CD4-positive, alpha-beta T cell (primary cell): ENCODE data around the gene DPEP2. TPM values are rescaled to one million over a fixed set of nuclear protein-coding genes. Genes with fewer than 3 reads are reported as not detected.
A peak's percentile ranks its signal among the peaks of the same experiment; 100 is the strongest.
"Not testable (repeated sequence)": the region's sequence is repeated elsewhere in the genome, so short reads cannot be mapped to it uniquely, and the experiment has no call there.

Source experiments
- ATAC-seq: fragments of 200-7000 bp; cut with Tn5 transposase; one replicate; pipeline ENCODE4 v1.10.0; 2022; ENCODE audit warnings: mild to moderate bottlenecking; ENCODE audit not compliant: poor library complexity
- CTCF ChIA-PET: fragments of 350-600 bp; sonication (Branson Sonifier 250); formaldehyde crosslinking; loops from one replicate; lab custom pipeline; 2021; ENCODE audit warnings: antibody characterized with exemption, inconsistent platforms; lab: Charles Lee
- POLR2A ChIA-PET: fragments of 350-600 bp; sonication (Branson Sonifier 250); formaldehyde crosslinking; loops from one replicate; lab custom pipeline; 2021; ENCODE audit warnings: antibody characterized with exemption, inconsistent platforms; lab: Charles Lee
- DNase-seq, 14 experiments: peaks; one replicate each; pipeline ENCODE4 v3.0.0-alpha.2; 2013 to 2020; ENCODE audit warnings: mixed read lengths in 2 of 14
- H3K27ac ChIP-seq, 2 donors: one replicate each; pipeline versions ENCODE4 v1.5.1 to v1.7.0; 2013; ENCODE audit warnings: low read length in 2 of 2, low read depth in 1 of 2, mild to moderate bottlenecking in 1 of 2
- H3K27me3 ChIP-seq, 2 experiments: 1 replicate in 1 of 2; 2 replicates in 1 of 2; pipeline versions ENCODE4 v1.6.1 to v1.7.0; 2013; ENCODE audit warnings: low read length in 2 of 2, control low read depth in 1 of 2, mild to moderate bottlenecking in 1 of 2, moderate library complexity in 1 of 2; ENCODE audit not compliant: insufficient read depth in 2 of 2, control insufficient read depth in 1 of 2
- H3K36me3 ChIP-seq: one replicate; pipeline ENCODE4 v1.6.1; 2013; ENCODE audit warnings: low read length, control low read depth; ENCODE audit not compliant: insufficient read depth
- H3K4me1 ChIP-seq: one replicate; pipeline ENCODE4 v1.6.1; 2013; ENCODE audit warnings: low read length, control low read depth; ENCODE audit not compliant: insufficient read depth
- H3K4me3 ChIP-seq: one replicate; pipeline ENCODE4 v1.5.1; 2013; ENCODE audit warnings: mild to moderate bottlenecking, low read length, moderate library complexity
- H3K9me3 ChIP-seq, 2 experiments: 1 replicate in 1 of 2; 2 replicates in 1 of 2; pipeline versions ENCODE4 v1.6.1 to v1.7.0; 2013; ENCODE audit warnings: low read length in 2 of 2, mild to moderate bottlenecking in 2 of 2, control low read depth in 1 of 2, moderate library complexity in 1 of 2; ENCODE audit not compliant: control insufficient read depth in 1 of 2, insufficient read depth in 1 of 2
- H3K27ac Mint-ChIP-seq: one replicate; pipeline ENCODE4 v1.8.0; 2020; ENCODE audit warnings: mixed read lengths
- H3K27me3 Mint-ChIP-seq: one replicate; pipeline ENCODE4 v1.8.0; 2021; ENCODE audit warnings: mixed read lengths
- H3K36me3 Mint-ChIP-seq: one replicate; pipeline ENCODE4 v1.8.0; 2021; ENCODE audit warnings: low read depth, mixed read lengths
- H3K4me1 Mint-ChIP-seq: one replicate; pipeline ENCODE4 v1.8.0; 2021; ENCODE audit warnings: low read depth, mixed read lengths
- H3K4me3 Mint-ChIP-seq: one replicate; pipeline ENCODE4 v1.8.0; 2020; ENCODE audit warnings: mild to moderate bottlenecking, mixed read lengths
- H3K9me3 Mint-ChIP-seq: one replicate; pipeline ENCODE4 v1.8.0; 2020; ENCODE audit warnings: mixed read lengths
- intact Hi-C, 2 experiments: fragments of 100-400 bp; cut with DNase I in 1 of 2; cut with micrococcal nuclease in 1 of 2; formaldehyde crosslinking; loops; one replicate each; pipeline versions ENCODE4 v1.15.1 to v1.9.0; 2023 to 2025; cut with DNase I, micrococcal nuclease
- total RNA-seq, 174 experiments: library from RNA in 2 of 174; stranded (reverse) in 2 of 174; gene quantifications; one replicate each; pipeline ENCODE4 v1.2.3 and lab custom pipeline; 2021 to 2026
- TF ChIP-seq, protein P1 (sequence below): fragments of 200-600 bp; IDR thresholded peaks from one replicate; pipeline ENCODE4 v1.8.0; 2022; ENCODE audit warnings: antibody characterized with exemption, mild to moderate bottlenecking

Gene DPEP2
- total RNA-seq, 2 experiments from 2014 or later: 42.2 to 43.5 TPM

DNA sequence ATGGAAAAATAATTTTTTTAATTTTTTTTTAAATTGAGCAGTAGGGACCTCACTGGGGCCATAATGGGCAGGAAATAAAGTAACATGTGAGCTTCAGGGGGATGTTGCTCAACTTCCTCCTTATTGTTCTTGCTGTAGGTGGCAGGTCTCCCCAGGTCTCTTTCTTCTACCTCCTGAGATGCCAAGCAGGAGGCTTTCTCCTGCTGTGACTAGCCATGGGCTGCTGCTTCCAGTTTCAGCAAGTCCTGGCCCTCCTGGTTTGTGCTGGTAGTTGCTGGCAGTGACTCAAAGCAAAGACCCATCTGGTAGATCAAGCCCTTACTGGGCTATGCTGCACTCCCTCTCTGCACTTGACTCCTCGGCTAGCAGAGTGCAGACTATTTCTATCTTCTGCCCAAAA lies 14.2 kb upstream of the DPEP2 start:
- Histone ChIP-seq H3K4me1 (peaks cover 10% of the 10 kb centered on the region), H3K4me3 (no peak overlapping the region), H3K27me3 (no peaks in the 10 kb centered on the region), H3K9me3 (no peaks in the 10 kb centered on the region), H3K27ac (no peak overlapping the region), H3K36me3 (no peaks in the 10 kb centered on the region)
- Mint-ChIP-seq H3K27me3 (no peaks in the 10 kb centered on the region), H3K9me3 (no peaks in the 10 kb centered on the region), H3K4me1 (peaks cover 19% of the 10 kb centered on the region), H3K36me3 (no peaks in the 10 kb centered on the region), H3K4me3 (no peak overlapping the region), H3K27ac (no peak overlapping the region)
- ATAC-seq (no peak), DNase-seq (no peak)
- TF ChIP-seq, protein P1, sequence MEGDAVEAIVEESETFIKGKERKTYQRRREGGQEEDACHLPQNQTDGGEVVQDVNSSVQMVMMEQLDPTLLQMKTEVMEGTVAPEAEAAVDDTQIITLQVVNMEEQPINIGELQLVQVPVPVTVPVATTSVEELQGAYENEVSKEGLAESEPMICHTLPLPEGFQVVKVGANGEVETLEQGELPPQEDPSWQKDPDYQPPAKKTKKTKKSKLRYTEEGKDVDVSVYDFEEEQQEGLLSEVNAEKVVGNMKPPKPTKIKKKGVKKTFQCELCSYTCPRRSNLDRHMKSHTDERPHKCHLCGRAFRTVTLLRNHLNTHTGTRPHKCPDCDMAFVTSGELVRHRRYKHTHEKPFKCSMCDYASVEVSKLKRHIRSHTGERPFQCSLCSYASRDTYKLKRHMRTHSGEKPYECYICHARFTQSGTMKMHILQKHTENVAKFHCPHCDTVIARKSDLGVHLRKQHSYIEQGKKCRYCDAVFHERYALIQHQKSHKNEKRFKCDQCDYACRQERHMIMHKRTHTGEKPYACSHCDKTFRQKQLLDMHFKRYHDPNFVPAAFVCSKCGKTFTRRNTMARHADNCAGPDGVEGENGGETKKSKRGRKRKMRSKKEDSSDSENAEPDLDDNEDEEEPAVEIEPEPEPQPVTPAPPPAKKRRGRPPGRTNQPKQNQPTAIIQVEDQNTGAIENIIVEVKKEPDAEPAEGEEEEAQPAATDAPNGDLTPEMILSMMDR: no peak
- ChIA-PET POLR2A (interaction anchor here (0.9 kb wide), 1 partner anchor 13 kb away, joined by 6 read pairs; no protein-coding TSS in a partner anchor), CTCF (interaction anchor here (1.2 kb wide), 1 partner anchor 80 kb away, joined by 3 read pairs; no protein-coding TSS in a partner anchor)
- intact Hi-C loops: no loop called here

DNA sequence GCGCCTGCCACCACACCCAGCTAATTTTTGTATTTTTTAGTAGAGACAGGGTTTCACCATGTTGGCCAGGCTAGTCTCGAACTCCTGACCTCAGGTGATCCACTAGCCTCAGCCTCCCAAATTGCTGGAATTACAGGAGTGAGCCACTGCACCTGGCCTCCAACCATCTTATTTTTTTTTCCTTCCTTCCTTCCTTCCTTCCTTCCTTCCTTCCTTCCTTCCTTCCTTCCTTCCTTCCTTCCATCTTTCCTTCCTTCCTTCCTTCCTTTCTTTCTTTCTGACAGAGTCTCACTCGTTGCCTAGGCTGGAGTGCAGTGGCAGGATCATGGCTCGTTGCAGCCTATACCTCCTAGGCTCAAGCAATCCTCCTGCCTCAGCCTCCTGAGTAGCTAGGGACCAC lies 10.6 kb upstream of the DPEP2 start:
- ATAC-seq, H3K27me3 ChIP-seq, H3K36me3 ChIP-seq, DNase-seq, H3K4me3 ChIP-seq, CTCF ChIA-PET, H3K4me3 Mint-ChIP-seq, H3K36me3 Mint-ChIP-seq, H3K27me3 Mint-ChIP-seq, POLR2A ChIA-PET, intact Hi-C loops, H3K9me3 Mint-ChIP-seq, H3K9me3 ChIP-seq, H3K27ac ChIP-seq: not testable (repeated sequence)
- Mint-ChIP-seq H3K27ac (peak overlapping the region; percentile 71), H3K4me1 (peaks cover 36% of the 10 kb centered on the region)
- peaks cover 35% of the 10 kb centered on the region for H3K4me1 ChIP-seq

GRCh38 chr16:68009157-68009735 lies 10.0 kb upstream of the DPEP2 start:
- no peak overlapping the region for H3K4me3 Mint-ChIP-seq
- TF ChIP-seq, protein P1: no peak
- CTCF ChIA-PET: no interaction called here
- no peaks in the 10 kb centered on the region for H3K9me3 Mint-ChIP-seq
- Histone ChIP-seq H3K4me1 (peaks cover 41% of the 10 kb centered on the region), H3K9me3 (no peaks in the 10 kb centered on the region), H3K27ac (no peak overlapping the region), H3K27me3 (no peaks in the 10 kb centered on the region), H3K36me3 (no peaks in the 10 kb centered on the region), H3K4me3 (no peak overlapping the region)
- POLR2A ChIA-PET: interaction anchor here (0.6 to 1.4 kb wide), 3 partner anchors 10 to 26 kb away, joined by 3 to 5 read pairs (median 4); no protein-coding TSS in a partner anchor
- DNase-seq (no peak), ATAC-seq (no peak)
- H3K36me3 Mint-ChIP-seq: no peaks in the 10 kb centered on the region
- peaks cover 41% of the 10 kb centered on the region for H3K4me1 Mint-ChIP-seq
- H3K27me3 Mint-ChIP-seq: no peaks in the 10 kb centered on the region
- intact Hi-C loops: no loop called here
- H3K27ac Mint-ChIP-seq: peak overlapping the region; percentile 71
